ENCODE data around the gene CABP7. TPM values are rescaled to one million over a fixed set of nuclear protein-coding genes. Genes with fewer than 3 reads are reported as not detected.
A peak's percentile ranks its signal among the peaks of the same experiment; 100 is the strongest.

CABP7 gene
- total RNA-seq, 2 experiments from 2014 or later: 0.33 to 0.45 TPM

- POLR2A ChIA-PET: interaction anchor here (0.7 kb wide), 1 partner anchor 68 kb away, joined by 3 read pairs; no protein-coding TSS in a partner anchor
- H3K9me3 Mint-ChIP-seq: no peaks in the 10 kb centered on the region
These were observed 50.0 kb downstream of the CABP7 start for GRCh38 chr22:29769723-29770321.

GRCh38 chr22:29772170-29772641 is 52.4 kb downstream of the CABP7 start:
- intact Hi-C loops (cut with DNase I, micrococcal nuclease): no loop called here
- DNase-seq: no peak
- Mint-ChIP-seq H3K27ac (no peak overlapping the region), H3K36me3 (ENCODE audit: low read depth) (peaks cover 44% of the 10 kb centered on the region), H3K4me3 (no peak overlapping the region), H3K9me3 (no peaks in the 10 kb centered on the region), H3K4me1 (ENCODE audit: low read depth) (peaks cover 14% of the 10 kb centered on the region), H3K27me3 (no peaks in the 10 kb centered on the region)
- Histone ChIP-seq H3K9me3 (ENCODE audit: control insufficient read depth in 1 of 2, insufficient read depth in 1 of 2, low read length in 2 of 2) (no peaks in the 10 kb centered on the region), H3K4me1 (ENCODE audit: insufficient read depth, low read length) (peaks cover 15% of the 10 kb centered on the region), H3K27ac (ENCODE audit: low read depth in 1 of 2, low read length in 2 of 2) (no peak overlapping the region), H3K27me3 (ENCODE audit: control insufficient read depth in 1 of 2, insufficient read depth in 2 of 2, low read length in 2 of 2) (no peaks in the 10 kb centered on the region), H3K4me3 (ENCODE audit: low read length) (no peak overlapping the region), H3K36me3 (ENCODE audit: insufficient read depth, low read length) (peaks cover 22% of the 10 kb centered on the region)
- ChIA-PET POLR2A (no interaction called here), CTCF (no interaction called here)
- TF ChIP-seq, protein P1, sequence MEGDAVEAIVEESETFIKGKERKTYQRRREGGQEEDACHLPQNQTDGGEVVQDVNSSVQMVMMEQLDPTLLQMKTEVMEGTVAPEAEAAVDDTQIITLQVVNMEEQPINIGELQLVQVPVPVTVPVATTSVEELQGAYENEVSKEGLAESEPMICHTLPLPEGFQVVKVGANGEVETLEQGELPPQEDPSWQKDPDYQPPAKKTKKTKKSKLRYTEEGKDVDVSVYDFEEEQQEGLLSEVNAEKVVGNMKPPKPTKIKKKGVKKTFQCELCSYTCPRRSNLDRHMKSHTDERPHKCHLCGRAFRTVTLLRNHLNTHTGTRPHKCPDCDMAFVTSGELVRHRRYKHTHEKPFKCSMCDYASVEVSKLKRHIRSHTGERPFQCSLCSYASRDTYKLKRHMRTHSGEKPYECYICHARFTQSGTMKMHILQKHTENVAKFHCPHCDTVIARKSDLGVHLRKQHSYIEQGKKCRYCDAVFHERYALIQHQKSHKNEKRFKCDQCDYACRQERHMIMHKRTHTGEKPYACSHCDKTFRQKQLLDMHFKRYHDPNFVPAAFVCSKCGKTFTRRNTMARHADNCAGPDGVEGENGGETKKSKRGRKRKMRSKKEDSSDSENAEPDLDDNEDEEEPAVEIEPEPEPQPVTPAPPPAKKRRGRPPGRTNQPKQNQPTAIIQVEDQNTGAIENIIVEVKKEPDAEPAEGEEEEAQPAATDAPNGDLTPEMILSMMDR (IDR thresholded peaks at IDR 0.05): no peak
- no peak for ATAC-seq (ENCODE audit: poor library complexity)

More at GRCh38 chr22:29769723-29770321, 50.0 kb downstream of the CABP7 start:
- Histone ChIP-seq H3K27me3 (ENCODE audit: control insufficient read depth in 1 of 2, insufficient read depth in 2 of 2, low read length in 2 of 2) (no peaks in the 10 kb centered on the region), H3K4me1 (ENCODE audit: insufficient read depth, low read length) (peaks cover 30% of the 10 kb centered on the region), H3K9me3 (ENCODE audit: control insufficient read depth in 1 of 2, insufficient read depth in 1 of 2, low read length in 2 of 2) (no peaks in the 10 kb centered on the region), H3K4me3 (ENCODE audit: low read length) (no peak overlapping the region), H3K36me3 (ENCODE audit: insufficient read depth, low read length) (peaks cover 22% of the 10 kb centered on the region), H3K27ac (ENCODE audit: low read depth in 1 of 2, low read length in 2 of 2) (no peak overlapping the region)
- CTCF ChIA-PET: no interaction called here
- TF ChIP-seq, protein P1 (IDR thresholded peaks at IDR 0.05): no peak
- Mint-ChIP-seq H3K27me3 (no peaks in the 10 kb centered on the region), H3K4me1 (ENCODE audit: low read depth) (peaks cover 34% of the 10 kb centered on the region), H3K36me3 (ENCODE audit: low read depth) (peaks cover 51% of the 10 kb centered on the region), H3K27ac (no peak overlapping the region), H3K4me3 (peak overlapping the region; percentile 34)
- DNase-seq: no peak
- ATAC-seq (ENCODE audit: poor library complexity): no peak
- intact Hi-C loops (cut with DNase I, micrococcal nuclease): loop anchor here (1.0 to 10.0 kb wide), 7 partner anchors 65 to 1982 kb away; partner anchors contain the start of genes AP1B1 (in 1 of the 2), DEPDC5 (in 1 of the 2), MTFP1 (in 1 of the 2) and MTMR3 (in 1 of the 2)

- no peak overlapping the region for H3K27ac ChIP-seq (ENCODE audit: low read depth in 1 of 2, low read length in 2 of 2)
- no peaks in the 10 kb centered on the region for H3K27me3 ChIP-seq (ENCODE audit: control insufficient read depth in 1 of 2, insufficient read depth in 2 of 2, low read length in 2 of 2)
- ATAC-seq (ENCODE audit: poor library complexity) (no peak), DNase-seq (no peak)
- Mint-ChIP-seq H3K4me3 (no peak overlapping the region), H3K27me3 (no peaks in the 10 kb centered on the region), H3K36me3 (ENCODE audit: low read depth) (peaks cover 34% of the 10 kb centered on the region), H3K4me1 (ENCODE audit: low read depth) (peaks cover 3% of the 10 kb centered on the region), H3K9me3 (no peaks in the 10 kb centered on the region), H3K27ac (no peak overlapping the region)
- ChIA-PET POLR2A (no interaction called here), CTCF (interaction anchor here (0.7 kb wide), 1 partner anchor 146 kb away, joined by 3 read pairs; no protein-coding TSS in a partner anchor)
- no peak overlapping the region for H3K4me3 ChIP-seq (ENCODE audit: low read length)
- peaks cover 6% of the 10 kb centered on the region for H3K4me1 ChIP-seq (ENCODE audit: insufficient read depth, low read length)
- TF ChIP-seq, protein P1 (IDR thresholded peaks at IDR 0.05): no peak
- intact Hi-C loops (cut with DNase I, micrococcal nuclease): no loop called here
- H3K36me3 ChIP-seq (ENCODE audit: insufficient read depth, low read length): peaks cover 22% of the 10 kb centered on the region
- no peaks in the 10 kb centered on the region for H3K9me3 ChIP-seq (ENCODE audit: control insufficient read depth in 1 of 2, insufficient read depth in 1 of 2, low read length in 2 of 2)
These were observed 53.4 kb downstream of the CABP7 start for GRCh38 chr22:29773233-29773632.

Measured in CD4-positive, alpha-beta T cell (primary cell).